ENCODE measurements around the gene SFTPB. TPM values are rescaled to one million over a fixed set of nuclear protein-coding genes. Genes with fewer than 3 reads are reported as not detected.

The SFTPB gene
- total RNA-seq, 1 experiment from 2014 or later, result 0.26 TPM

DNA sequence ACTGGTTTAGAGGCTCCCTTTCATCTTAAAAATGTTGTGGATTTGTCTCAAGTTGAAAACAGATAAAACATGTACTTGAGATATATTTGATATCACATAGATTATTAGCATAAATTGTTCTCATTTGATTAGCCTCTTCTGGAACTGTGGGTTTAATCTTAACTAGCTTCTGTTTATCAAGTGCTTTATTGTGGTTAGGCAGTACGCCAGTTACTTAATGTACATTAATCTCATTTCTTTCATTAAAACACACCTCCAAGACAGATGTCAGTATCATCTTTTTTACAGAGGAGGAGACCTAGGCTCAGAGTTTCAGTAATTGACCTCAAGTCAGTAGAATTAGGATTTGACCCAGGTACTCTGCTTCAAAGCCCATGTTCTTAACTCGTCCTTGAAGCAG lies 21.8 kb downstream of the SFTPB start:
- H3K4me3 Mint-ChIP-seq (ENCODE audit: unreplicated experiment), result no peak overlapping the region
- CTCF ChIA-PET, result interaction anchor here (1.6 to 1.9 kb wide), 3 partner anchors 9 to 60 kb away, joined by 3 to 22 read pairs (median 8); no protein-coding TSS in a partner anchor
- H3K9me3 Mint-ChIP-seq (ENCODE audit: unreplicated experiment), result no peaks in the 10 kb centered on the region
- H3K27me3 Mint-ChIP-seq (ENCODE audit: insufficient read depth, unreplicated experiment), result no peaks in the 10 kb centered on the region
- intact Hi-C loops (cut with micrococcal nuclease), result no loop called here
- no TSS peak for BruUV-seq (replicated peaks)
- H3K4me1 Mint-ChIP-seq (ENCODE audit: insufficient read depth, unreplicated experiment), result peaks cover 10% of the 10 kb centered on the region
- peaks cover 97% of the 10 kb centered on the region for H3K36me3 Mint-ChIP-seq (ENCODE audit: insufficient read depth, unreplicated experiment)
- DNase-seq (ENCODE audit: unreplicated experiment), result no peak
- H3K27ac Mint-ChIP-seq (ENCODE audit: low read depth, unreplicated experiment), result no peak overlapping the region
- TF ChIP-seq, protein P1, sequence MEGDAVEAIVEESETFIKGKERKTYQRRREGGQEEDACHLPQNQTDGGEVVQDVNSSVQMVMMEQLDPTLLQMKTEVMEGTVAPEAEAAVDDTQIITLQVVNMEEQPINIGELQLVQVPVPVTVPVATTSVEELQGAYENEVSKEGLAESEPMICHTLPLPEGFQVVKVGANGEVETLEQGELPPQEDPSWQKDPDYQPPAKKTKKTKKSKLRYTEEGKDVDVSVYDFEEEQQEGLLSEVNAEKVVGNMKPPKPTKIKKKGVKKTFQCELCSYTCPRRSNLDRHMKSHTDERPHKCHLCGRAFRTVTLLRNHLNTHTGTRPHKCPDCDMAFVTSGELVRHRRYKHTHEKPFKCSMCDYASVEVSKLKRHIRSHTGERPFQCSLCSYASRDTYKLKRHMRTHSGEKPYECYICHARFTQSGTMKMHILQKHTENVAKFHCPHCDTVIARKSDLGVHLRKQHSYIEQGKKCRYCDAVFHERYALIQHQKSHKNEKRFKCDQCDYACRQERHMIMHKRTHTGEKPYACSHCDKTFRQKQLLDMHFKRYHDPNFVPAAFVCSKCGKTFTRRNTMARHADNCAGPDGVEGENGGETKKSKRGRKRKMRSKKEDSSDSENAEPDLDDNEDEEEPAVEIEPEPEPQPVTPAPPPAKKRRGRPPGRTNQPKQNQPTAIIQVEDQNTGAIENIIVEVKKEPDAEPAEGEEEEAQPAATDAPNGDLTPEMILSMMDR (IDR thresholded peaks at IDR 0.05; ENCODE audit: unreplicated experiment), result no peak
- POLR2A ChIA-PET, result no interaction called here

GRCh38 chr2:85644909-85645308 lies 23.1 kb downstream of the SFTPB start:
- ChIA-PET CTCF (interaction anchor here (0.6 to 1.8 kb wide), 4 partner anchors 13 to 97 kb away, joined by 3 to 8 read pairs (median 4); no protein-coding TSS in a partner anchor), POLR2A (no interaction called here)
- Mint-ChIP-seq H3K9me3 (ENCODE audit: unreplicated experiment) (no peaks in the 10 kb centered on the region), H3K27ac (ENCODE audit: low read depth, unreplicated experiment) (no peak overlapping the region), H3K36me3 (ENCODE audit: insufficient read depth, unreplicated experiment) (peaks cover 100% of the 10 kb centered on the region), H3K4me1 (ENCODE audit: insufficient read depth, unreplicated experiment) (peaks cover 9% of the 10 kb centered on the region), H3K27me3 (ENCODE audit: insufficient read depth, unreplicated experiment) (no peaks in the 10 kb centered on the region), H3K4me3 (ENCODE audit: unreplicated experiment) (no peak overlapping the region)
- no peak for DNase-seq (ENCODE audit: unreplicated experiment)
- TF ChIP-seq, protein P1 (IDR thresholded peaks at IDR 0.05; ENCODE audit: unreplicated experiment), result no peak
- BruUV-seq (replicated peaks), result no TSS peak
- intact Hi-C loops (cut with micrococcal nuclease), result no loop called here

DNA sequence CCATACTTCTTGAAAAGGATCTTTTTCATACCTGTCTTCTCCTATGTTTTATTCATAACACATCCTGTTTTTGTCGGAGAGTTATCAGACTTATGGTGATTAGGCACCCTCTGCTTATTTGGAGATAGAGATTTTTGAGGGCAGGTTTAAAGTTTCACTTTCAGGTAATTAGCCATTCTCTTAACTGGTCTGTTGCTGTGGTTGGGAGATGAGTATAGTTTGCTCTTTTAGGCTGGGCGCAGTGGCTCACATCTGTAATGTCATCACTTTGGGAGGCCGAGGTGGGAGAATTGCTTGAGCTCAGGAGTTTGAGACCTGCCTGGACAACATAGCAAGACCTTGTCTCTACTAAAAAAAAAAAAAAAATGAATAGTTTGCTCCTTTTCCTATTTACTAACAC lies 25.3 kb downstream of the SFTPB start:
- intact Hi-C loops (cut with micrococcal nuclease), result no loop called here
- Mint-ChIP-seq H3K4me1 (ENCODE audit: insufficient read depth, unreplicated experiment) (no peaks in the 10 kb centered on the region), H3K4me3 (ENCODE audit: unreplicated experiment) (no peak overlapping the region), H3K27ac (ENCODE audit: low read depth, unreplicated experiment) (no peak overlapping the region), H3K27me3 (ENCODE audit: insufficient read depth, unreplicated experiment) (no peaks in the 10 kb centered on the region), H3K36me3 (ENCODE audit: insufficient read depth, unreplicated experiment) (peaks cover 100% of the 10 kb centered on the region), H3K9me3 (ENCODE audit: unreplicated experiment) (no peaks in the 10 kb centered on the region)
- TF ChIP-seq, protein P1 (IDR thresholded peaks at IDR 0.05; ENCODE audit: unreplicated experiment), result no peak
- ChIA-PET CTCF (interaction anchor here (1.2 kb wide), 1 partner anchor 10 kb away, joined by 4 read pairs; no protein-coding TSS in a partner anchor), POLR2A (interaction anchor here (1.6 kb wide), 1 partner anchor 65 kb away, joined by 4 read pairs; no protein-coding TSS in a partner anchor)
- BruUV-seq (replicated peaks), result no TSS peak
- DNase-seq (ENCODE audit: unreplicated experiment), result no peak

- Mint-ChIP-seq H3K36me3 (ENCODE audit: insufficient read depth, unreplicated experiment) (peaks cover 93% of the 10 kb centered on the region), H3K4me1 (ENCODE audit: insufficient read depth, unreplicated experiment) (peaks cover 13% of the 10 kb centered on the region), H3K27ac (ENCODE audit: low read depth, unreplicated experiment) (peak overlapping the region; percentile 28), H3K9me3 (ENCODE audit: unreplicated experiment) (no peaks in the 10 kb centered on the region), H3K4me3 (ENCODE audit: unreplicated experiment) (no peak overlapping the region), H3K27me3 (ENCODE audit: insufficient read depth, unreplicated experiment) (no peaks in the 10 kb centered on the region)
- ChIA-PET CTCF (interaction anchor here (0.6 to 5.3 kb wide), 12 partner anchors 10 to 460 kb away, joined by 3 to 98 read pairs (median 7); no protein-coding TSS in a partner anchor), POLR2A (interaction anchor here (0.6 to 1.1 kb wide), 5 partner anchors 15 to 107 kb away, joined by 3 to 4 read pairs (median 3); no protein-coding TSS in a partner anchor)
- no TSS peak for BruUV-seq (replicated peaks)
- TF ChIP-seq, protein P1 (IDR thresholded peaks at IDR 0.05; ENCODE audit: unreplicated experiment), result no peak
- DNase-seq (ENCODE audit: unreplicated experiment), result no peak
- intact Hi-C loops (cut with micrococcal nuclease), result no loop called here
These were observed 32.4 kb downstream of the SFTPB start for GRCh38 chr2:85635636-85636035.
